Lower leg skin (tissue), 3 donors: Measurements from ENCODE around the gene ORC3.

Experiments
- POLR2A ChIP-seq, 2 donors: fragments of 450-650 bp; IDR thresholded peaks; one replicate each; pipeline ENCODE4 v1.6.1; 2016 to 2017; ENCODE audit warnings: antibody characterized with exemption in 2 of 2, mild to moderate bottlenecking in 1 of 2, moderate library complexity in 1 of 2
- TF ChIP-seq, protein P1 (sequence below), 3 donors: fragments of 450-650 bp; IDR thresholded peaks; one replicate each; pipeline ENCODE4 v1.5.1; 2016; ENCODE audit warnings: antibody characterized with exemption in 3 of 3, mild to moderate bottlenecking in 3 of 3, moderate library complexity in 2 of 3

DNA sequence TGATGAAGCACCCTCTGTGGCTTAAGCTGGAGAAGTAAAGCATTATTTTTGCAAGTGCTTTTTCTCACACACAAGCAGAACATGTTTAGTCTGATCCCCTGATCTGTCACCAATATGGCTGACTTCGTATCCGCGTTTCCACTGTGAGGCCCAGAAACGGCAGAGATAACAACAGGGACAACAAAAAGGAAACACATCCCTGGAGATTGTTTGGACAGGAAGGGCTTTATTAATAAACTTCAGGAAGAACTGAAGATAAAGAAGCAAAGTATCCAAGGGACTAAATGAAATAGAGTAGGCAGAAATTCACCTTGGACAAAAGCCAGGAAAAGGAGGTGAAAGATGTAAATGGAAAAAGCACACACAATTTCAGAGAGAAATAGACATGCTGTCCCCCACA, 49.4 kb upstream of the ORC3 start:
- TF ChIP-seq, protein P1, sequence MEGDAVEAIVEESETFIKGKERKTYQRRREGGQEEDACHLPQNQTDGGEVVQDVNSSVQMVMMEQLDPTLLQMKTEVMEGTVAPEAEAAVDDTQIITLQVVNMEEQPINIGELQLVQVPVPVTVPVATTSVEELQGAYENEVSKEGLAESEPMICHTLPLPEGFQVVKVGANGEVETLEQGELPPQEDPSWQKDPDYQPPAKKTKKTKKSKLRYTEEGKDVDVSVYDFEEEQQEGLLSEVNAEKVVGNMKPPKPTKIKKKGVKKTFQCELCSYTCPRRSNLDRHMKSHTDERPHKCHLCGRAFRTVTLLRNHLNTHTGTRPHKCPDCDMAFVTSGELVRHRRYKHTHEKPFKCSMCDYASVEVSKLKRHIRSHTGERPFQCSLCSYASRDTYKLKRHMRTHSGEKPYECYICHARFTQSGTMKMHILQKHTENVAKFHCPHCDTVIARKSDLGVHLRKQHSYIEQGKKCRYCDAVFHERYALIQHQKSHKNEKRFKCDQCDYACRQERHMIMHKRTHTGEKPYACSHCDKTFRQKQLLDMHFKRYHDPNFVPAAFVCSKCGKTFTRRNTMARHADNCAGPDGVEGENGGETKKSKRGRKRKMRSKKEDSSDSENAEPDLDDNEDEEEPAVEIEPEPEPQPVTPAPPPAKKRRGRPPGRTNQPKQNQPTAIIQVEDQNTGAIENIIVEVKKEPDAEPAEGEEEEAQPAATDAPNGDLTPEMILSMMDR (IDR thresholded peaks at IDR 0.05), result no peak
- no peak for TF ChIP-seq POLR2A (IDR thresholded peaks at IDR 0.05)
